H1 (cell line): ENCODE measurements around the gene PEX14. TPM values are rescaled to one million over a fixed set of nuclear protein-coding genes. Genes with fewer than 3 reads are reported as not detected.

Experiments
- polyA plus RNA-seq, 7 experiments: library from polyadenylated mRNA; depleted of rRNA in 3 of 7; stranded (reverse) in 5 of 7; unstranded in 2 of 7; fragments of >200 nt in 5 of 7; fragments of 200-250 nt in 2 of 7; gene quantifications; 1 replicate in 5 of 7; 2 replicates in 1 of 7; 4 replicates in 1 of 7; pipeline versions ENCODE4 v1.2.1 to v1.2.3, GENCODE V29; 2011 to 2013; ENCODE audit warnings: missing spikeins in 2 of 7, mixed read lengths in 2 of 7
- total RNA-seq: library from RNA; stranded (reverse); fragmentation: NEBNext Ultra II Directional; extraction: Animal tissue kit (Norgen Biotek cat#: 25700); gene quantifications from 2 replicates; pipeline ENCODE4 v1.2.1, GENCODE V29; 2021
- TF ChIP-seq, protein P1 (sequence below): fragments of 300-600 bp; sonication (generic); IDR thresholded peaks from 2 replicates; pipeline ENCODE4 v1.7.1; 2012; ENCODE audit warnings: low read length, moderate library complexity, mild to moderate bottlenecking, inconsistent platforms; ENCODE audit not compliant: insufficient replicate concordance

PEX14 gene
- total and polyA plus RNA-seq, 2 of the 8 experiments (the other 6 are each of a cell fraction or from before 2014, with no cell fraction given), result 13.0 to 19.8 TPM

DNA sequence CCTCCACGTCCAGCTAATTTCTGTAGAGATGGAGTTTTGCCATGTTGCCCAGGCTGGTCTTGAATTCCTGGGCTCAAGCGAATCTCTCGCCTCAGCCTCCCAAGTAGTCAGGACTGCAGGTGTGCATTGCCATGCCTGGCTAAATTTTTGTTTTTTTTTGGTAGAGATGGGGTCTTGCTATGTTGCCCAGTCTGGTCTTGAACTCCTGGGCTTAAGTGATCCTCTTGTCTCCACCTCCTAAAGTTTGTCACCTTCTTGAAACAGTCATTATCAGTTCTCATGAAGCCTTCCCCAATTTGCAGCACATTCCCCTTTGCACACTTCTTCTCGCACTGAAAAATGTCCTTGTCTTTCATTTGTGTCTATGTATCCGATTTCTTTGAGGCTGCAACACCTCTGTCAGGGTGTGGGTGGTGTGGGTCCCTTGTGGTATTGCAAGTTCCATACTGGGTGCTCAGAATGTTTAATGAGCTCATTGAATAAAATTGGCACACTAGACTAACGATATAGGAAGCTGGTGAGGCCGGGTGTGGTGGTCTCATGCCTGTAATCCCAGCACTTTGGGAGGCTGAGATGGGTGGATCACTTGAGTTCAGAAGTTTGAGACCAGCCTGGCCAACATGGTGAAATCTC lies 27.8 kb upstream of the PEX14 start (continued):
- TF ChIP-seq, protein P1, sequence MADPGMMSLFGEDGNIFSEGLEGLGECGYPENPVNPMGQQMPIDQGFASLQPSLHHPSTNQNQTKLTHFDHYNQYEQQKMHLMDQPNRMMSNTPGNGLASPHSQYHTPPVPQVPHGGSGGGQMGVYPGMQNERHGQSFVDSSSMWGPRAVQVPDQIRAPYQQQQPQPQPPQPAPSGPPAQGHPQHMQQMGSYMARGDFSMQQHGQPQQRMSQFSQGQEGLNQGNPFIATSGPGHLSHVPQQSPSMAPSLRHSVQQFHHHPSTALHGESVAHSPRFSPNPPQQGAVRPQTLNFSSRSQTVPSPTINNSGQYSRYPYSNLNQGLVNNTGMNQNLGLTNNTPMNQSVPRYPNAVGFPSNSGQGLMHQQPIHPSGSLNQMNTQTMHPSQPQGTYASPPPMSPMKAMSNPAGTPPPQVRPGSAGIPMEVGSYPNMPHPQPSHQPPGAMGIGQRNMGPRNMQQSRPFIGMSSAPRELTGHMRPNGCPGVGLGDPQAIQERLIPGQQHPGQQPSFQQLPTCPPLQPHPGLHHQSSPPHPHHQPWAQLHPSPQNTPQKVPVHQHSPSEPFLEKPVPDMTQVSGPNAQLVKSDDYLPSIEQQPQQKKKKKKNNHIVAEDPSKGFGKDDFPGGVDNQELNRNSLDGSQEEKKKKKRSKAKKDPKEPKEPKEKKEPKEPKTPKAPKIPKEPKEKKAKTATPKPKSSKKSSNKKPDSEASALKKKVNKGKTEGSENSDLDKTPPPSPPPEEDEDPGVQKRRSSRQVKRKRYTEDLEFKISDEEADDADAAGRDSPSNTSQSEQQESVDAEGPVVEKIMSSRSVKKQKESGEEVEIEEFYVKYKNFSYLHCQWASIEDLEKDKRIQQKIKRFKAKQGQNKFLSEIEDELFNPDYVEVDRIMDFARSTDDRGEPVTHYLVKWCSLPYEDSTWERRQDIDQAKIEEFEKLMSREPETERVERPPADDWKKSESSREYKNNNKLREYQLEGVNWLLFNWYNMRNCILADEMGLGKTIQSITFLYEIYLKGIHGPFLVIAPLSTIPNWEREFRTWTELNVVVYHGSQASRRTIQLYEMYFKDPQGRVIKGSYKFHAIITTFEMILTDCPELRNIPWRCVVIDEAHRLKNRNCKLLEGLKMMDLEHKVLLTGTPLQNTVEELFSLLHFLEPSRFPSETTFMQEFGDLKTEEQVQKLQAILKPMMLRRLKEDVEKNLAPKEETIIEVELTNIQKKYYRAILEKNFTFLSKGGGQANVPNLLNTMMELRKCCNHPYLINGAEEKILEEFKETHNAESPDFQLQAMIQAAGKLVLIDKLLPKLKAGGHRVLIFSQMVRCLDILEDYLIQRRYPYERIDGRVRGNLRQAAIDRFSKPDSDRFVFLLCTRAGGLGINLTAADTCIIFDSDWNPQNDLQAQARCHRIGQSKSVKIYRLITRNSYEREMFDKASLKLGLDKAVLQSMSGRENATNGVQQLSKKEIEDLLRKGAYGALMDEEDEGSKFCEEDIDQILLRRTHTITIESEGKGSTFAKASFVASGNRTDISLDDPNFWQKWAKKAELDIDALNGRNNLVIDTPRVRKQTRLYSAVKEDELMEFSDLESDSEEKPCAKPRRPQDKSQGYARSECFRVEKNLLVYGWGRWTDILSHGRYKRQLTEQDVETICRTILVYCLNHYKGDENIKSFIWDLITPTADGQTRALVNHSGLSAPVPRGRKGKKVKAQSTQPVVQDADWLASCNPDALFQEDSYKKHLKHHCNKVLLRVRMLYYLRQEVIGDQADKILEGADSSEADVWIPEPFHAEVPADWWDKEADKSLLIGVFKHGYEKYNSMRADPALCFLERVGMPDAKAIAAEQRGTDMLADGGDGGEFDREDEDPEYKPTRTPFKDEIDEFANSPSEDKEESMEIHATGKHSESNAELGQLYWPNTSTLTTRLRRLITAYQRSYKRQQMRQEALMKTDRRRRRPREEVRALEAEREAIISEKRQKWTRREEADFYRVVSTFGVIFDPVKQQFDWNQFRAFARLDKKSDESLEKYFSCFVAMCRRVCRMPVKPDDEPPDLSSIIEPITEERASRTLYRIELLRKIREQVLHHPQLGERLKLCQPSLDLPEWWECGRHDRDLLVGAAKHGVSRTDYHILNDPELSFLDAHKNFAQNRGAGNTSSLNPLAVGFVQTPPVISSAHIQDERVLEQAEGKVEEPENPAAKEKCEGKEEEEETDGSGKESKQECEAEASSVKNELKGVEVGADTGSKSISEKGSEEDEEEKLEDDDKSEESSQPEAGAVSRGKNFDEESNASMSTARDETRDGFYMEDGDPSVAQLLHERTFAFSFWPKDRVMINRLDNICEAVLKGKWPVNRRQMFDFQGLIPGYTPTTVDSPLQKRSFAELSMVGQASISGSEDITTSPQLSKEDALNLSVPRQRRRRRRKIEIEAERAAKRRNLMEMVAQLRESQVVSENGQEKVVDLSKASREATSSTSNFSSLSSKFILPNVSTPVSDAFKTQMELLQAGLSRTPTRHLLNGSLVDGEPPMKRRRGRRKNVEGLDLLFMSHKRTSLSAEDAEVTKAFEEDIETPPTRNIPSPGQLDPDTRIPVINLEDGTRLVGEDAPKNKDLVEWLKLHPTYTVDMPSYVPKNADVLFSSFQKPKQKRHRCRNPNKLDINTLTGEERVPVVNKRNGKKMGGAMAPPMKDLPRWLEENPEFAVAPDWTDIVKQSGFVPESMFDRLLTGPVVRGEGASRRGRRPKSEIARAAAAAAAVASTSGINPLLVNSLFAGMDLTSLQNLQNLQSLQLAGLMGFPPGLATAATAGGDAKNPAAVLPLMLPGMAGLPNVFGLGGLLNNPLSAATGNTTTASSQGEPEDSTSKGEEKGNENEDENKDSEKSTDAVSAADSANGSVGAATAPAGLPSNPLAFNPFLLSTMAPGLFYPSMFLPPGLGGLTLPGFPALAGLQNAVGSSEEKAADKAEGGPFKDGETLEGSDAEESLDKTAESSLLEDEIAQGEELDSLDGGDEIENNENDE, result no peak
